ENCODE data around the gene DSC1.
"Not testable (repeated sequence)": the region's sequence is repeated elsewhere in the genome, so short reads cannot be mapped to it uniquely, and the experiment has no call there.

The DSC1 gene

DNA sequence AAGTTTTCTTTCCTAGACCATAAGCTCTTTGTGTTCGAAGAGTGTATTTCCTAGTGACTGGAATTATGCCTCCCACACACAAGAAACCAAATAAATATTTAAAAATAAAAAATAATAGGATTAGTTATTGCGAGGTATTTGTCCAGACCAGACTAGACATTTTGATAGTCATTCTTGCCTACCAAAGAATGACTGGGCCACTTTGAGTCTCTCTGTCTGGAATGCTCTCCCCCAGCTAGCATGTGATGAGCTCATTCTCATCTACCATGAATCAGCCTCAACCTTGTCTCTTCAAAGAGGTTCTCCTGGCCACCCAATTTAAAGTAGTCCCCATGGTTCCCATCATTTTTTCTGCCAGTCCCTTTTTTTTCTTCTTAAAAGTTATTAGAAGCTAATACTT is 13.9 kb upstream of the DSC1 start:
- DNase-seq (ENCODE audit: low read depth, low spot score), result no peak

DNA sequence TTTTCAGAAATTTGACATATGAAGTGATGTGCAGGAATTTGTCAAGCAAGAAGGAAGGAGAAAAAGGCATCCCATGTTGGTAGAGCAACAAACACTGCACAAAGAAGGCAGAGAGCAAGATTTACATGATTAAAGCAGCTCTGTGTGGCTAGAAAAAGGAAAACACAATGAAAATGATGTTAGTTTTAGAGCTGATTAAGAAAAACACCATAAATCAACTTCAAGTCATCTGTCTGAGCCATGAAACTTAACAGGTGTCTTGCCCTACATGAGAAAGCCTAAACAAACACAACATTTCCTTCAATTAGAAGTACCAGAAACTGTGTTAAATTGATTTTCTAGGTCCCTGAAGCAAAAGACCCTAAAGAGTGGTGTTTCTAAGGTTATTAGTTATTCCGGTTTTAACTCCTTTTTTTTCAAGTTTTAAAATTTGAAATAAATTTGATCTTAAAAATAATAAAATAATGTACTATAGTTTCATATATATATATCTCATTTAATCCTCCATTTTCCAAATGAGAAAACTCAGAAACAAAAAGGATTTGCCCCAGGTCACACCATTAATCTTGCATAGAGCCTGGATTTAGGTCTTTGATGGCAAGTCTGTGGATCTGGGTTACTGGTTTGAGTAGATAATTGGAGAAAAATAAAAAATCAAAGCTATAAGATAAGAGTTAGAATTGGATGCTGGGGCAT is 8.6 kb upstream of the DSC1 start:
- DNase-seq (ENCODE audit: low read depth, low spot score), result no peak

DNA sequence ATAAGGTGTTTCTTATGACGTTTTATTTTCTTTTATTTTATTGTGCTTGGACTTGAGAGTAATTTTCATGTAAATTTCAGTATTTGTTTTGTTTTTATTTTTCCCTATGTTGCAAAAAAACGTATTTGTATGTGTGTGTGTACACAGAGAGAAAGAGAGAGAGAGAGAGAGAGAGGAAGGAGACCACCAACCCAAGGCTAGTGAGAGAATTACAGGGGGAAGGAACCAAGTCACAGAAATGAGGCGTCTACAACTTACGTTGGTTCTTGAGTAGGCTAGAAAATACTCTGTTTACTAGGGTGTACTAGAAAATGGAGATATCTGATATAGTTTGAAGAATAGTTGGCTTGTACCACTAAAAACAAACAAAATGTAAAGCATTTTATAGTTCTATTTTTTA is 7.7 kb upstream of the DSC1 start:
- DNase-seq (ENCODE audit: low read depth, low spot score), result no peak

DNA sequence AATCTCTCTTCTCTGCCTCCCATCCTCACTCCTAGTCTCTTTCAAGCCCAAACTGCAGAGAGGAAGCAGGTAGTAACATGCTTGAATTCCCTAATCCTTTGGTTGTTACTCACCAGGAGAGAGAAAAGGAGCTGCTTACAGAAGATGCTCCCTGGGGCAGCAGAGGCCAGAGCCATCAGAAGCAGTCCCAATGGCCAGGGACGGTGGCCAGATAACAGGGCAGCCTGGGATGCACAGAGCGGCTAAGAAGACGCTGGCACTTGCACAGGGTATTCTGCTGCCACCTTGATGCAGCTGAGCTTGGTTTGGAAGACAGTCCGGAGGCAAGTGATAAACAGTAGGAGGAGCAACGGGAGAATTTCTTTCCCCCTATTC is 250 bp downstream of the DSC1 start:
- DNase-seq (ENCODE audit: low read depth, low spot score), result no peak

DNA sequence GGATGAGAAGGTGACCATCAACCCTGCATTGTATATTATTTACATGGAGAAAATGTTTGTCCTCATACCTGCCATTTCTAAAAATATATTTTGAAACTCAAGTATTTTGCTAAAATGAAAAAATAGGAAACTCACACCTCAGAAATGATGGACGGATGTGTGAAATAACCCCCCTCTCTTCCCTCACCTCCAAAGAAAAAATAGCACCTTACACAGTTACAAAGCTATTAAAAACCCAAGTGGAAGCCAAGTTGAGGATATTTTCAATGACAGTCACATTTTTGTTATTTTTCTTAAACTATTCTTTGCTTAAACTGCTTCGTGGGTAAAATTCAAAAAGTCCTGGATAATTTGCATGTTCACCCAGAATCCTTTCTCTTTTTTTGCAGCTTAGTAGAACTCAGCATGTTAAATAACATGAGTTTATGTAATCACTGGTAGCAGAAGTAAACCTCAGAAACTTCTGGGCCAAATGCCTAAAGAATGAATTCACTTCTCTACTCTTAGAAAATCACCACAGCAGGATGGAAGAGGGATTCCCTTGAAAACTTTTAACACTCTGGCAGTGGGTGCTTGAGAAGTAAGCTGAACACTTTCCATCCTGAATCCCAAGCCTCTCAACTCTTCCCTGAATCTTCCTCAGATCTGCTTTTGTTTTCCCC is 768 bp downstream of the DSC1 start:
- no peak for DNase-seq (ENCODE audit: low read depth, low spot score)

DNA sequence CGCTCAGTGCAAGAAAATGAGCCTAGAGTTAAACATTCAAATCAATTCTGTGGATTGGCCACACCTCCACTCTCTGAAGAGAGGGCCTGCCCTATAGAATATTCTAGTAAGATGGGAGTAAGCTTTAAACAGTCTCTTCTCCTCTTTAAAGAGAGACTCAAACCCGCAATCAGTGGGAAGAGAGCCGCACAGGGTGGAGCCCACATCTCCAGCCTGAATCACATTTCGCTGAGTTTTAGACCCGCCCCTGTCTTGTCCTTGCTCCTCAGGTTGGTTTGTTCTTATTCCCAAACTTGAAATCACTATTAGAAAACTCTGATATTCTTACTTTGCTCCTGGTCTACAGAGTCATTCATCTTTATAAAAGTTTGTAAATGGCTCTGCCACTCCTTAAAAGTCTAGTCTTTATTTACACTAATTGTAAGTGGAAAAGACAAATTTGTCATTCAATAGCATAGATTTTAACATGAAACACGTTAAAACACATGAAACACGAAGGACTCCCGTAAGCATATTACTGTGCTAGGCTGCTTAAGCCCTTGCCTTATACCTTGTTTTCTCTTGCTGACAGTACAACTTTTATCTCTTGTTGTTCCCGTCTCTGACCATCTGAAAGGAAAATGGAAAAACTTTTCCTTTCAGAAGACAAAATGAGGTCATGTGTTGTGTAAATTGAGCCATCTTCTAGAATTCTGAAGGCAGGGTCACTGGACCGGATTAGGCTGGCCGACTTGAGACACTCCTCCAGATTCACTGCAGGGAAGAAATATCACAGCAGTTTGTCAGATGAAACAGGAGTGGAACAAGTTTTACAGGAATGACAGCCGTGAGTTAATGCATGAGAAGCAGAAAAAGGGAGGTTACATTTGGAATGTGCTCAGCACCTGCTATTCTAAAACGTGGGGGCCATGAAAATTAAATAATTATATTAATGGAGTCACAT is 5.6 kb downstream of the DSC1 start:
- DNase-seq (ENCODE audit: low read depth, low spot score), result no peak

DNA sequence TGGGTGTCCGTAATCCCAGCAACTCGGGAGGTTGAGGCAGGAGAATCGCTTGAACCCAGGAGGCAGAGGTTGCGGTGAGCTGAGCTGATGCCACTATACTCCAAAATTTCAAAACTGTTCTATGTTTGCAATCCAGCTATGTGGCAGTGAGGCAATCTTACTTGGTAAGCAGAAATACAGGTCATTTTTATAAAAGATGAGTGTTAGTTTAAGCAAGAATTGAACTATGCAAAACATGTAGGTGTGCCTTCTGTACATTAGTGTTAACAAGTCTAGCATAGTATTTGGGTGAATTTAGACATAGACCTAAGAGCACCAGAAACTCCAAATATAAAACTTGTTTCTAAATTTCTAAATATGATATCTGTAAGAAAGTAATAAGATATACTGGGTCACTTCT is 7.2 kb downstream of the DSC1 start:
- DNase-seq (ENCODE audit: low read depth, low spot score), result no peak

DNA sequence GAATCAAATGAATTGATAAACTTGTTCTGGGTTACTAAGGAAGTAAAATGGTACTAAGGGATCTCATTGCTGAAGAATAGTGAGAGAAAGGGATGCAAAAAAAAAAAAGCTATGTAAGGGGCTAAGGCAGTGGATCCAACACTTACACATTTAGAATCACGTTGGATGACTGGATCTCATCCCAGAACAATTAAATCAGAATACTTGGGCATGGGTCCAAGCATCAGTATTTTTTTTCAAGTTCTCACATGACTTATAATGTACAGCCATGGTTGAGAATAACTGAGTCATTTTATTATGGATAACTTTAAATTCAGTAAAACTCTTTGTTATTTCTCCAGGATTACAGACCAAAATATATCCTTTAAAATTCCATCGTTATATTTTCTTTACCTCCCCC is 8.5 kb downstream of the DSC1 start:
- no peak for DNase-seq (ENCODE audit: low read depth, low spot score)

DNA sequence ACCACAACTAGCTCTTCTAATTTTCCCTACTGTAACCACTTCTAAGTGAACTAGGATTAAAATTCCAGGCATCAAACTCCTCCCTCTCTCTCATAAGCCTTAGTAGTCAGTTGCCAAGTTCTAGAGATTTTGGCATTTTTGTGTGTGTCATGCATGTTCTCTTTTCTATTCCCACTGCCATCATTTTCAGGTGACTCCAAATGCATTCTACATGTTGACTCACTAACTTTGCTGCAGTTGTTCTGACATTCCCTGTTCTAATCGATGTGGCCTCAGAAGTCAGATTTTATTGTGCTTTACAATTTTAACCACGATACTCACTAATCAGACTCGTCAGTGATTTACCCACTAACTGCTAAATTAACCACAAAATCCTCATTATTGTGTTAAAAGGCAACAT is 13.3 kb downstream of the DSC1 start:
- DNase-seq (ENCODE audit: low read depth, low spot score), result no peak

DNA sequence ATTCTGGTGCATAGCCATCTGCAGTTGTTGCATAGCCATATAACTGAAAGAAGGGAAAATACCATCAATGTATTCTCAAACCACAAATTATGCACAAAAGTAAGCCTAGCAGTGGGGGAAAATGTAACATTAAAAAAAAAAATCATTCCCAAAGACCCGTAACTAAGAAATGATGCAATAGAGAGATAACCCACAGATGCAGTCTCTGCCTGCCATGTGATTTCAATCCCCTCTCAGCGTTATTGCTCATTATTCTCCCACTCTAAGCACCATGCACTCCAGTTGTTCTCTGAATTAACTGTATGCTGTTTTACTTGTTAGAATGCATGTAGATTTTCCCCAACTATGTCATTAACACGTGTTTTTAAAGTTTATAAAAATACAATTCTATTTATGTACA is 14.1 kb downstream of the DSC1 start:
- no peak for DNase-seq (ENCODE audit: low read depth, low spot score)

DNA sequence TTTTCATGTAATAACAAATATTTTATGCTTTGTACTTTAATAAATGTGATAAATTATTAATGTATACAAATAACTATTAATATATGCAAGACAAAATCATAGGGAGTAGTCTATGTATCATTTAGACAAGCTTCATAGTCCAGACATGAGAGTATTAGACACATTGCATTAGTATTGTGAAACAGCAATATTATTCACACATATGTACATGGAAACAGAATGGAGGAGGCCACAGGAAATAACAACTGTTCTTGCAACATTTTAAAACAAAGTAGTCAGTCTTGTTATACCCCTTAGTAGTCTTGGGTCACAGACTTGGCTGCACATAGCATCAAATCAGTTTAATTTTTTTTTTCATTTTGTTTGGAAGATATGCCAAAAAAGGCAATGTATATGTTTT is 15.8 kb downstream of the DSC1 start:
- DNase-seq (ENCODE audit: low read depth, low spot score), result no peak

DNA sequence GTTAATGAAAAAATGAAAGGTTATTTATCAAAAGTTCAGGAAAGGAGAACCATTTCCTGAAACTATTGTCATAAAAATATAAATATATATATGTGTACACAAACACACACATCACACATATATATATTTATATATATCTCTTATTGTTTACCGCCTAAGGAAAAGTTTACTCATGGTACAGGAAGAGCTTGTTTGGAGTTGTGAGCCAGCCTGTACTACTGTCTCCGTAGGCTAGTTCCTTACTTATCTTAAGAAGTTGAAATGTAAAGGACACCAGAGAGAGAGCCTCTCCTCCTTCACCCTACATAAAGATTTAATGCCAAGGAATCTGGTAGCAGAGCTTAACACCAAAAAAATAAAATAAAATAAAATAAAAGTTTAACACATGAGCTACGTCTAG is 19.6 kb downstream of the DSC1 start:
- DNase-seq (ENCODE audit: low read depth, low spot score), result no peak

DNA sequence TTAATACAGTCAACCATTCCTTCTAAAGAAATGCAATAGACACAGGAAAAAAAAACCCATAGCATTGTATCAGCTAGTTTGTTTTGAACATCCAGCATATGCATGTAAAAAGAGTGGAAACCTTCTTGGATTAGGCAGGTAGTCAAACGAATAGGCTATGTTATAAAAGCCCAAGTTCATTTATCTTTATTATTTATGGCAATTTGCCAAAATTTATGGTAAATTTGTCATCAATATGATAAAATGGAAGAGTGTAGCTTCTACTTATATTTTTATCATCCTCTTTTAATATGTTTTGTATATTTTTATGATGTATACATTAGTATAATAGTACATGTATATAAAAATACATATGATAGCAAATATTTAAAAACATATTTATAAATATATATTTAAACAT is 23.9 kb downstream of the DSC1 start:
- DNase-seq (ENCODE audit: low read depth, low spot score), result no peak

DNA sequence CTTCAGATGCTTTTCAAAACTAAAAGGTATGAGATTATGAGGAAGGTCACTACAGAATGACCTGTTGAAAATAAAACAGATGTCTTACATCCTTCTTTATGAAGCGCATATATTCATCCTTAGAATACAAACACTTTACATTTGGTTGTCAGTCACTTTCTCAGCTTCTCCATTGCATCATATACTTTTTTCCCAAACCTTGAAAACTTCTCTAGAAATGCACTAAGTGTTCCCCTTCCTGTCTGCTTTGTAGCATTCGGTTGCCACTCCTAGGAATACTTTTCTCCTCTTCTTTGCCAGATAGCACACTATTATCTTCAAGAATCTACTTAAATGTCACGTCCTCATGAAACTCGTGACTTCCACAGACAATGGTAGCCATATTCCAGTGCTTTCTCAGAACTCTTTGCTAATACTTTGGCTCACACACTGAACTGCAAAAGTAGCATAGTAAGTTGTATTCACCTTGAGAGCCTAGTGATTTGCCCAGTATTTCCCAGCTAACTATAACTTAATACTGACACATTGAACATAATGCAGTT is 27.6 kb downstream of the DSC1 start:
- no peak for DNase-seq (ENCODE audit: low read depth, low spot score)

DNA sequence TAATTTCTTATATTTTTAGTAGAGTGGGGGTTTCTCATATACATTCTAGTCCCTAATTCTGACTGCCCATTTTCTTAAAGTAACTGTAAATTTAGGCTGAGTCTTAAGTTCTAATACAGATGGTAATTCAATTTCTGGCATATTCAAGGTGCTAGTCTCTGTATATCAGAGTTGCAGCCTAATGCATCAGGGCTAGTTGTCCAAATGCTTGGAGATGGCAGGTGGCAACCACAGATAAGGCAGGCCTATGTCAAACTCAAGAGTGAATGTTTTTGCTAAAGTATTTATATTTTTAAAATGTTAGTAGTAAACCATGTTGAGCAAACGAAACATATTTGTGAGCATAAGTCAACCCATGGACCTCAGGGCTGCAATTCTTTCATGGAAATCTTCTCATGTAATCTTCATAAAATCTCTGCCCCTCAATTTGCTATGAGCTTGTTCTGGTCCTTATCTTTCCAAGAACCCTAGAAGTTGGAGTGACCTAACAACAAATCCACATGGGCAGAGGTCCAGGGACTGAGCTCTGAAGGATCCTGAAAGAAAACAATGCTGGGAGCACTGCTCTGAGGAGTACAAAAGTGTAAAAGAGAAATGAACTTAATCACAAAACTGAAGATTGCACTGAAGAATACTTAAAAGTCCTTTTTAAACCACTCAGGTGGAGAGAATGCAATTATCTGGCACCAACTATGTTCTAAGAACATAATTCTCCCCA is 33.1 kb downstream of the DSC1 start:
- no peak for DNase-seq (ENCODE audit: low read depth, low spot score)

DNA sequence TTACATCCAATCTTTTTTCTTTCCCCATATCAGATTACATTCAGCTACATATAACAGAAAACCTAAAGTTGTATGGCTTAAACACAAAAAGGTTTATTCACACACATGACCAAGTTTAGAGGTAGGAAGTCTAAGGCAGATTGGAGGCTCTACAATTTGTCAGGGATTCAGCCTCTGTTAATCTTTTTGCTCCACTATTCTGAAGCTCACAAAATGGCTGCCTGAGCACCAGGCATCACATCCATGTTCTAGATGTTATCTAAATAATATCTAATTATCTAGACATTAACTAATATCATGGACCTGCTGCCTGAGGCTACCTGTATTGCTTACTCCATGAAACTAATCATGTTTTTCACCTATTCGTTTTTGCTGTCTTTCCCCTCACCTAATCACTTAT is 36.8 kb downstream of the DSC1 start:
- DNase-seq (ENCODE audit: low read depth, low spot score), result no peak

DNA sequence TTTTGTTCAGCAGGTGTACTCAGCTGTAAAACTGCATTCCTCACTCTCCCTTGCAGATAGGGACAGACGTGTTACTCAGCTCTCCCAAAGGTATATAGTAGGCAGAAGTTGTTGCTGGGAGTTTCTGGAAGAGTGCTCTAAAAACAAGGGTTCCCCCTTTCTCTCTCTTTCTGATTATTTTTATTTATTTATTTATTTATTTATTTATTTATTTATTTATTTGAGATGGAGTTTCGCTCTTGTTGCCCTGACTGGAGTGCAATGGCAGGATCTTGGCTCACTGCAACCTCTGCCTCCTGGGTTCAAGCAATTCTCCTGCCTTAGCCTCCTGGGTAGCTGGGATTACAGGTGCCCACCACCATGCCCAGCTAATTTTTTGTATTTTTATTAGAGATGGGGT is 39.5 kb downstream of the DSC1 start:
- DNase-seq (ENCODE audit: low read depth, low spot score), result not testable (repeated sequence)

DNA sequence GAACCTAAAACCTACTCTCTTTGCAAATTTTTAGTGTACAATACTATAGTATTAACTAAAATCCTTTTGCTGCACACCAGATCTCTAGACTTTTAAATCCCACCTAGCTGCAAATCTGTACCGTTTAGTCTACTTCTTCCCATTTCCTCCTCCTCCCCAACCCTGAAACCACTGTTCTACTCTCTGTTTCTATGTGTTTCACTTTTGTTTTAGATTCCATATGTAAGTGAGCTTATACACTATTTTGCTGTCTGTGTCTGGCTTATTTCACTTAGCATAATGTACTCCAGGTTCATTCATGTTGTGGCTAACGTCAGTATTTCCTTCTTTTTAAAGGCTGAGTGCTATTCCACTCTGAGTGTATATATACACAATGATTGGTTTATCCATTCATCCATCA is 42.1 kb downstream of the DSC1 start:
- no peak for DNase-seq (ENCODE audit: low read depth, low spot score)

DNA sequence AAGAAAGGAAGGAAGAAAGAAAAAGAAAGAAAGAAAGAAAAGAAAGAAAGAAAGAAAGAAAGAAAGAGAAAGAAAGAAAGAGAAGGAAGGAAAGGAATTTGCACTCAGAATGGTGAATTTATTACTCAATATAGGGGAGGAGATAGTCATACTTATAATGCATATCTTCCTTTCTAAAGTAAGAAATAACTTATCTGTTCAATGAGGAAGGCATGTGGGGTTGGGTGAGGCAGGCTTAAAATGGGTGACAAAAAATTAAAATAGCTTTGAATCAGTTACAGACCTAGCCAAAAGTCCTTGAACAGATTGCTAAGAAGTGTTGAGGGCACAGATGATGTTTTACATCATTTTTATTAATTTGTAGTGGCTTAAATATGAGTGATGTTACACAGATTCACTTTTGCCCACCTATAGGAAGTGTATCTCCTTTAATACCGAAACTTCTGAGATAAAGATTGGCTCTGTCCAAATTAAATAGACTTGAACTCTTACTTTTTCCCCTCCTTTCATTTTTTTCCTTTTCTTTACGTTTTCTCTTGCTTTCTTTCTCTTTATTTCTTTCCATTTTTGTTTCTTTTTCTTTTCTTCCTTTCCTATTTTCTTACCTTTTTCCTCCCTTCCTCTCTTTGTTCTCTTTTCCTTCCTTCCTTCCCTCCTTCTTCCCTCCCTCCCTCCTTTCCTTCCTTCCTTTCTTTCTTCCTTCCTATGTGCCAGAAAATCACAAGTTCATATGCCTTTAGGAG is 45.6 kb downstream of the DSC1 start:
- DNase-seq (ENCODE audit: low read depth, low spot score), result no peak

DNA sequence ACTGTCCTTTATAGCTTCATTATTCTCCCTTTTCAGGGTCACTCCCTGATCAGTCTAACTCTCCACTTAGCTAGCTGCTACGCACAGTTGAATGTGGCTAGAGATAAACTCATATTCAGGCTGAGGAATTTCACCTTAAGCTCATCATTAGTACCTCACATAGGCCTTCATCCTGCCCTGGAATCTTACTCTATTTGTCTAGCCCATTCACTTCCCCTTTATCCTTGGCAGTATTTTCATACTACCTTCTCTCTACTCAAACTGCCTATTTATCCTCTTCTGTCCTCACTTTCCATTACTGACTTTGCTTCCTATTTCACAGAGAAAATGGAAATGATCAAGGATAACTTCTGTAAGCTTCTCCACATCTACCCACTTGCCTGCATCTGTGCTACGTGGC is 49.9 kb downstream of the DSC1 start:
- no peak for DNase-seq (ENCODE audit: low read depth, low spot score)

DNA sequence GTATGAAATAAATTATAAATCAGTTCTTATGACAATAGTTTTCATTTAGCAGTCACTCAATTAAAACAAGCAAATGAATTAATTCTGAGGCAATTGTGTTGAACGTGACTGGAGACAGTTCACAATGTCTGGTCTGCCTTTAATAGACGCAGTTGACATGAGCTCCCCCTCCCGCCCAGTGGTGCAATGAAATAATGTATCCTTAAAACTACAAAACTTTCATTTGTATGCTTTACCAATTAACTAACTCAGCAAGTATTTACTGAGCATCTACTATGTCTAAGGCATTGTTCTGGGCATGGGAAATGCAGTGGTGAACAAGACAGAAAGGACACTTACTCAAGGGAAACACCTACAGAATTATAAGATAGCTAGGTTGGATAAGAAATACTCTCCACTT is 56.9 kb downstream of the DSC1 start:
- no peak for DNase-seq (ENCODE audit: low read depth, low spot score)
